H1 (cell line): ENCODE data around the gene PDGFA. TPM values are rescaled to one million over a fixed set of nuclear protein-coding genes. Genes with fewer than 3 reads are reported as not detected.

Experiments used
- CTCF ChIA-PET: fragments of 300-600 bp; sonication (Branson Sonifier 250); formaldehyde crosslinking; loops from one replicate; lab custom pipeline; 2021; ENCODE audit not compliant: partially characterized antibody; lab: Charles Lee
- POLR2A ChIA-PET: fragments of 300-600 bp; sonication (Branson Sonifier 250); formaldehyde crosslinking; loops from one replicate; lab custom pipeline; 2021; ENCODE audit warnings: inconsistent platforms; ENCODE audit not compliant: partially characterized antibody; lab: Charles Lee
- DNase-seq, 2 experiments: peaks; one replicate each; pipeline versions ENCODE4 v3.0.0 to v3.0.0-alpha.2; 2010 to 2022; ENCODE audit warnings: low spot score in 2 of 2, low read depth in 1 of 2, mixed read lengths in 1 of 2
- FAIRE-seq: peaks from 2 replicates; lab custom pipeline; 2011; peaks lifted over from hg19 to GRCh38; lab: Jason Lieb, UNC
- H2AFZ ChIP-seq: 2 replicates; pipeline ENCODE4 v1.8.1; 2012; ENCODE audit warnings: low read length, inconsistent platforms
- H2AK5ac ChIP-seq: 2 replicates; pipeline ENCODE4 v1.6.1; 2013; ENCODE audit warnings: low read depth, low read length
- H2BK120ac ChIP-seq: replicated peaks from 2 replicates; pipeline ENCODE3; 2013; ENCODE audit warnings: low read depth, low read length, inconsistent platforms
- H2BK12ac ChIP-seq: 2 replicates; pipeline ENCODE4 v1.6.1; 2013; ENCODE audit warnings: low read depth, low read length
- H2BK15ac ChIP-seq: 2 replicates; pipeline ENCODE4 v1.6.1; 2013; ENCODE audit warnings: low read length
- H2BK20ac ChIP-seq: 2 replicates; pipeline ENCODE4 v1.6.1; 2013; ENCODE audit warnings: low read length
- H2BK5ac ChIP-seq: 2 replicates; pipeline ENCODE4 v1.6.1; 2013; ENCODE audit warnings: low read depth, low read length
- H3K14ac ChIP-seq: 2 replicates; pipeline ENCODE4 v1.6.1; 2013; ENCODE audit warnings: inconsistent platforms; ENCODE audit not compliant: insufficient read length
- H3K18ac ChIP-seq: 2 replicates; pipeline ENCODE4 v1.6.1; 2013; ENCODE audit warnings: low read length; ENCODE audit errors: extremely low read depth
- H3K23ac ChIP-seq: 2 replicates; pipeline ENCODE4 v1.6.1; 2013; ENCODE audit warnings: inconsistent platforms; ENCODE audit not compliant: insufficient read length
- H3K23me2 ChIP-seq: 2 replicates; pipeline ENCODE4 v1.6.1; 2013; ENCODE audit warnings: low read depth, low read length
- H3K27ac ChIP-seq: 2 replicates; pipeline ENCODE4 v1.6.1; 2011; ENCODE audit warnings: low read depth, low read length, inconsistent platforms
- H3K27me3 ChIP-seq, 4 experiments: replicated peaks in 1 of 4; 1 replicate in 1 of 4; 2 replicates in 3 of 4; pipeline versions ENCODE4 v1.6.1 to v1.8.1; 2011 to 2013; ENCODE audit warnings: low read length in 3 of 4, mild to moderate bottlenecking in 3 of 4, inconsistent platforms in 2 of 4, mixed read lengths in 2 of 4, moderate library complexity in 1 of 4; ENCODE audit not compliant: control insufficient read depth in 3 of 4, insufficient read depth in 3 of 4; ENCODE audit errors: extremely low read depth in 1 of 4
- H3K36me3 ChIP-seq, 4 experiments: 2 replicates each; pipeline versions ENCODE4 v1.6.1 to v1.8.1; 2011 to 2013; ENCODE audit warnings: mild to moderate bottlenecking in 4 of 4, low read length in 3 of 4, moderate library complexity in 2 of 4, control low read depth in 1 of 4, inconsistent platforms in 1 of 4; ENCODE audit not compliant: insufficient read depth in 4 of 4, control insufficient read depth in 2 of 4
- H3K4ac ChIP-seq: replicated peaks from 2 replicates; pipeline ENCODE3; 2013; ENCODE audit warnings: low read length, low read depth, mixed read lengths, inconsistent platforms; ENCODE audit not compliant: insufficient read length
- H3K4me1 ChIP-seq, 4 experiments: replicated peaks in 1 of 4; 1 replicate in 1 of 4; 2 replicates in 3 of 4; pipeline versions ENCODE4 v1.6.1 to v1.8.1; 2011 to 2013; ENCODE audit warnings: low read length in 3 of 4, inconsistent platforms in 2 of 4, mixed read lengths in 1 of 4; ENCODE audit not compliant: insufficient read depth in 4 of 4, control insufficient read depth in 3 of 4
- H3K4me2 ChIP-seq, 2 experiments: 2 replicates each; pipeline versions ENCODE4 v1.6.1 to v1.8.1; 2011 to 2013; ENCODE audit warnings: low read depth in 2 of 2, low read length in 2 of 2, control low read depth in 1 of 2, inconsistent platforms in 1 of 2, mild to moderate bottlenecking in 1 of 2; ENCODE audit not compliant: insufficient read depth in 1 of 2
- H3K4me3 ChIP-seq, 4 experiments: fragments of 200-600, 300-600 bp in 1 of 4; sonication (generic), shearing (Covaris generic), sonication (Bioruptor Twin) in 1 of 4; 2 replicates each; pipeline versions ENCODE4 v1.5.1 to v1.8.1; 2011 to 2016; ENCODE audit warnings: low read length in 4 of 4, low read depth in 3 of 4, control low read depth in 2 of 4, inconsistent platforms in 2 of 4, mild to moderate bottlenecking in 2 of 4, mixed read lengths in 1 of 4, moderate library complexity in 1 of 4; ENCODE audit not compliant: insufficient read depth in 2 of 4; ENCODE audit errors: extremely low read depth in 1 of 4
- H3K56ac ChIP-seq: replicated peaks from 2 replicates; pipeline ENCODE3; 2013; ENCODE audit warnings: low read depth, mild to moderate bottlenecking, mixed read lengths, low read length, inconsistent platforms; ENCODE audit not compliant: insufficient read length
- H3K79me1 ChIP-seq: 2 replicates; pipeline ENCODE4 v1.6.1; 2013; ENCODE audit warnings: low read depth, low read length, control low read depth
- H3K79me2 ChIP-seq, 2 experiments: 2 replicates each; pipeline versions ENCODE4 v1.6.1 to v1.8.1; 2012 to 2013; ENCODE audit warnings: low read length in 2 of 2, mild to moderate bottlenecking in 2 of 2, inconsistent platforms in 1 of 2; ENCODE audit not compliant: insufficient read depth in 2 of 2, control insufficient read depth in 1 of 2
- H3K9ac ChIP-seq, 4 experiments: replicated peaks in 1 of 4; 1 replicate in 1 of 4; 2 replicates in 3 of 4; pipeline versions ENCODE4 v1.6.1 to v1.8.1; 2011 to 2013; ENCODE audit warnings: low read depth in 3 of 4, low read length in 3 of 4, control low read depth in 2 of 4, mild to moderate bottlenecking in 2 of 4, moderate library complexity in 2 of 4, inconsistent platforms in 1 of 4; ENCODE audit errors: extremely low read depth in 1 of 4
- H3K9me3 ChIP-seq, 2 experiments: 2 replicates each; pipeline versions ENCODE4 v1.6.1 to v1.8.1; 2012 to 2013; ENCODE audit warnings: mild to moderate bottlenecking in 2 of 2, moderate library complexity in 2 of 2, control low read depth in 1 of 2, inconsistent platforms in 1 of 2, low read depth in 1 of 2, low read length in 1 of 2, mixed read lengths in 1 of 2; ENCODE audit not compliant: insufficient read depth in 2 of 2
- H4K20me1 ChIP-seq, 2 experiments: replicated peaks in 1 of 2; 2 replicates each; pipeline versions ENCODE3 to v1.8.1; 2011 to 2013; ENCODE audit warnings: inconsistent platforms in 2 of 2, low read length in 2 of 2, mild to moderate bottlenecking in 1 of 2; ENCODE audit not compliant: insufficient read depth in 2 of 2, control insufficient read depth in 1 of 2
- H4K5ac ChIP-seq: 2 replicates; pipeline ENCODE4 v1.6.1; 2013; ENCODE audit warnings: low read length, low read depth, mixed read lengths, inconsistent platforms; ENCODE audit not compliant: insufficient read length
- H4K8ac ChIP-seq: 2 replicates; pipeline ENCODE4 v1.8.0; 2013; ENCODE audit warnings: mild to moderate bottlenecking, moderate library complexity, low read length, inconsistent platforms; ENCODE audit not compliant: insufficient read depth; ENCODE audit errors: extremely low read depth
- H4K91ac ChIP-seq: replicated peaks from 2 replicates; pipeline ENCODE3; 2013; ENCODE audit warnings: low read length, mixed read lengths, inconsistent platforms; ENCODE audit not compliant: insufficient read length
- ATF2 ChIP-seq: IDR thresholded peaks from 2 replicates; pipeline ENCODE4 v1.6.1; 2012; ENCODE audit warnings: low read length, inconsistent platforms
- GABPA ChIP-seq: IDR thresholded peaks from 2 replicates; pipeline ENCODE4 v1.6.1; 2011; ENCODE audit warnings: mild to moderate bottlenecking, low read length, moderate library complexity, borderline replicate concordance; ENCODE audit not compliant: insufficient read depth
- WGBS, 2 experiments: shearing (Covaris generic) in 1 of 2; methylation state at CpG; one replicate each; pipeline versions ENCODE4 v1.1.6 to v1.1.7; 2013 to 2015; ENCODE audit warnings: low lambda C conversion rate in 2 of 2, mixed read lengths in 2 of 2, inconsistent platforms in 1 of 2, low coverage in 1 of 2, missing lambda C conversion rate in 1 of 2; ENCODE audit not compliant: insufficient replicate concordance in 2 of 2, insufficient coverage in 1 of 2, insufficient read length in 1 of 2; ENCODE audit errors: extremely low coverage in 1 of 2, missing lambda C conversion rate in 1 of 2; 5-methylcytosine and 5-hydroxymethylcytosine counted together
- polyA plus RNA-seq, 7 experiments: library from polyadenylated mRNA; depleted of rRNA in 3 of 7; stranded (reverse) in 5 of 7; unstranded in 2 of 7; fragments of >200 nt in 5 of 7; fragments of 200-250 nt in 2 of 7; gene quantifications; 1 replicate in 5 of 7; 2 replicates in 1 of 7; 4 replicates in 1 of 7; pipeline versions ENCODE4 v1.2.1 to v1.2.3, GENCODE V29; 2011 to 2013; ENCODE audit warnings: missing spikeins in 2 of 7, mixed read lengths in 2 of 7
- total RNA-seq: library from RNA; stranded (reverse); fragmentation: NEBNext Ultra II Directional; extraction: Animal tissue kit (Norgen Biotek cat#: 25700); gene quantifications from 2 replicates; pipeline ENCODE4 v1.2.1, GENCODE V29; 2021

The PDGFA gene
- total and polyA plus RNA-seq, 2 of the 8 experiments (the other 6 are each of a cell fraction or from before 2014, with no cell fraction given): 21.1 to 43.0 TPM

- Histone ChIP-seq H3K23me2 (no peaks in the 10 kb centered on the region), H2BK15ac (no peak overlapping the region), H3K4me3 (no peak overlapping the region), H4K5ac (no peak overlapping the region), H3K27ac (no peak overlapping the region), H3K79me1 (0 out of 2 replicates have a peak, but pooled peaks cover 3% of the 10 kb centered on the region), H2BK20ac (no peak overlapping the region), H3K4me2 (no peak overlapping the region), H2AFZ (no peak overlapping the region), H3K9me3 (no peaks in the 10 kb centered on the region), H4K20me1 (peaks cover 0 to 1% of the 10 kb centered on the region in 2 experiments), H3K27me3 (no peaks in the 10 kb centered on the region), H3K14ac (no peak overlapping the region), H3K23ac (no peak overlapping the region), H4K91ac (no peak overlapping the region), H3K18ac (no peak overlapping the region), H3K79me2 (no peaks in the 10 kb centered on the region), H3K36me3 (peaks cover 2 to 21% (median 4%) of the 10 kb centered on the region in 4 experiments; a peak in 5 of 8 replicates), H2AK5ac (no peak overlapping the region), H2BK12ac (no peak overlapping the region), H2BK120ac (no peak overlapping the region), H3K56ac (no peak overlapping the region), H3K9ac (no peak overlapping the region), H2BK5ac (no peak overlapping the region), H4K8ac (no peak overlapping the region), H3K4ac (no peak overlapping the region), H3K4me1 (peaks cover 0 to 10% (median 0%) of the 10 kb centered on the region in 4 experiments; a peak in 2 of 7 replicates)
- CTCF ChIA-PET: no interaction called here
- POLR2A ChIA-PET: interaction anchor here (1.6 kb wide), 1 partner anchor 22 kb away, joined by 5 read pairs; no protein-coding TSS in a partner anchor
- TF ChIP-seq ATF2 (no peak), GABPA (no peak)
- WGBS, 2 experiments: 96% methylated on average over 25 of the region's 55 CpGs; no CpG with 5 or more reads in 1 of the 2 experiments
- no peak for FAIRE-seq
- no peak for DNase-seq
These were observed 25.9 kb downstream of the PDGFA start for GRCh38 chr7:493661-494251.
